Activated naive CD4-positive, alpha-beta T cell treated with Interleukin-2 at 50 U/mL for 16 hours (primary cell): ENCODE data around the gene UQCRQ.

Experiments used
- DNase-seq: peaks from one replicate; pipeline ENCODE4 v3.0.0-alpha.2; 2020

UQCRQ gene

GRCh38 chr5:132866342-132867045 is at the start of gene UQCRQ, which contains the start of gene GDF9:
UQCRQ (plus strand) TSS chr5:132866642; CDS start chr5:132866882, 240 bp downstream.
GDF9 (minus strand) TSS chr5:132866469; CDS start chr5:132864533, 1,936 bp downstream.
- DNase-seq: peak; percentile 90

GRCh38 chr5:132817011-132817410 is 49.4 kb upstream of the UQCRQ start:
- no peak for DNase-seq

GRCh38 chr5:132819468-132819867 is 47.0 kb upstream of the UQCRQ start:
- DNase-seq: no peak

GRCh38 chr5:132820162-132820754 is 46.2 kb upstream of the UQCRQ start:
- peak; percentile 90 for DNase-seq

GRCh38 chr5:132821350-132821749 is 45.1 kb upstream of the UQCRQ start:
- DNase-seq: no peak

- no peak for DNase-seq
Observed at GRCh38 chr5:132821791-132822190, 44.7 kb upstream of the UQCRQ start.

GRCh38 chr5:132822650-132823480 is 43.6 kb upstream of the UQCRQ start:
- DNase-seq: no peak

GRCh38 chr5:132823481-132824050 is 42.9 kb upstream of the UQCRQ start:
- no peak for DNase-seq

- no peak for DNase-seq
Observed at GRCh38 chr5:132824426-132824825, 42.0 kb upstream of the UQCRQ start.

- no peak for DNase-seq
Observed at GRCh38 chr5:132825033-132825833, 41.2 kb upstream of the UQCRQ start.

GRCh38 chr5:132825834-132826391 is 40.5 kb upstream of the UQCRQ start:
- peak; percentile 22 for DNase-seq

- DNase-seq: no peak
Observed at GRCh38 chr5:132826424-132827082, 39.9 kb upstream of the UQCRQ start.

- no peak for DNase-seq
Observed at GRCh38 chr5:132827943-132828673, 38.3 kb upstream of the UQCRQ start.

GRCh38 chr5:132828846-132829494 is 37.5 kb upstream of the UQCRQ start:
- no peak for DNase-seq

GRCh38 chr5:132829742-132830435 is 36.6 kb upstream of the UQCRQ start:
- peak; percentile 75 for DNase-seq

GRCh38 chr5:132830436-132831094 is 35.9 kb upstream of the UQCRQ start, which contains the start of gene SHROOM1:
SHROOM1 (minus strand) TSS chr5:132830647; CDS start chr5:132826140, 4,507 bp downstream.
- DNase-seq: no peak

GRCh38 chr5:132831095-132831860 is 35.2 kb upstream of the UQCRQ start:
- DNase-seq: no peak

GRCh38 chr5:132832612-132833011 is 33.8 kb upstream of the UQCRQ start:
- no peak for DNase-seq
